ENCODE measurements around the gene HMGCS1. TPM values are rescaled to one million over a fixed set of nuclear protein-coding genes. Genes with fewer than 3 reads are reported as not detected.
"Not testable (repeated sequence)": the region's sequence is repeated elsewhere in the genome, so short reads cannot be mapped to it uniquely, and the experiment has no call there.

Gene HMGCS1
- total and polyA plus RNA-seq, 5 experiments from 2014 or later, result 4.0 to 36.5 (median 11.6) TPM

GRCh38 chr5:43262269-43262668, 50.9 kb downstream of the HMGCS1 start:
- DNase-seq, H3K27ac Mint-ChIP-seq, ATAC-seq, POLR2A ChIA-PET, H3K4me1 Mint-ChIP-seq, H3K4me3 Mint-ChIP-seq: not testable (repeated sequence)
- Mint-ChIP-seq H3K27me3 (peaks cover 16 to 48% (median 26%) of the 10 kb centered on the region in 5 donors), H3K9me3 (peaks cover 0 to 33% (median 13%) of the 10 kb centered on the region in 9 donors), H3K36me3 (peaks cover 0 to 24% (median 5%) of the 10 kb centered on the region in 3 donors)

- peaks cover 0 to 18% (median under 1%) of the 10 kb centered on the region in 9 donors for H3K9me3 Mint-ChIP-seq
- no peak for ATAC-seq
- no peak overlapping the region for H3K27ac Mint-ChIP-seq
- no peak overlapping the region for H3K4me3 Mint-ChIP-seq
- peaks cover 0 to 4% (median 0%) of the 10 kb centered on the region in 4 donors for H3K4me1 Mint-ChIP-seq
- H3K27me3 Mint-ChIP-seq, result peaks cover 14 to 34% (median 24%) of the 10 kb centered on the region in 5 donors
- peaks cover 0 to 9% (median 5%) of the 10 kb centered on the region in 3 donors for H3K36me3 Mint-ChIP-seq
- POLR2A ChIA-PET, result no interaction called here
- DNase-seq, result no peak
Measured at GRCh38 chr5:43258116-43258515, 55.1 kb downstream of the HMGCS1 start.

DNA sequence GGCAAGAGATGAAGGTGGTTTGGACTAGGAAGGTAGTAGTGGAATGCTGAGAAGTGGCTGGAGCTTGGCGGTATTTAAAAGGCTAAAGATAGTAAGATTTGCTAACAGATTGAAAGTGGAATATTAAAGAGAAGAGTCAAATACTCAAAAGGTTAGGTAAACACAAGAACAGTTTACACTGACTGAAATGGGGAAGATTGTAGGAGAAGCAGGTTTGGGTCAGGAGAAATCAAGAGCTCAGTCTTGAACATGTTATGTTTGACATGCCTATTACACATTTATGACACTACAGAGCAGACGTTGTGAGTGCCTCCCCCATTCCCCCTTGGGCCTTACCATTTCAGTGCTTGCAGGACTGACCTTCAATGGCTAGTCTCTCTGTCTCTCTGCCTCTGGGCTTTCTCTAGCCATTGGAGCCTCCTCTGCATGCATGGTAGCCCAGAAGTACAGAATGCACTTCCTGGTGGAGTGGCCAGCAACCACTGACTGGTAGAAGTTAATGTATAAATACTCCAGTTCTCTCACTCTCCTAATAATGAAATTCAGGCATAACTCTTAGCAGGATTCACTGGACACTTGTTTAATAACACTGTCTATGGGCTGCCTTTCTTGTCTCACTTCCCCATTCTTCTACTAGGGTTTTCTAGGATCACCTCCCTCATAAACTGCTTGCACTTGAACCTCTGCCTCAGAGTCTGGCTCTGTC, 56.8 kb downstream of the HMGCS1 start:
- H3K9me3 Mint-ChIP-seq, result peaks cover 0 to 5% (median 0%) of the 10 kb centered on the region in 9 donors
- H3K36me3 Mint-ChIP-seq, result peaks cover 0 to 4% (median 0%) of the 10 kb centered on the region in 3 donors
- no peak overlapping the region for H3K4me3 Mint-ChIP-seq
- DNase-seq, result no peak
- ATAC-seq, result no peak
- H3K4me1 Mint-ChIP-seq, result peaks cover 0 to 4% (median 0%) of the 10 kb centered on the region in 4 donors
- no peak overlapping the region for H3K27ac Mint-ChIP-seq
- H3K27me3 Mint-ChIP-seq, result peaks cover 10 to 22% (median 17%) of the 10 kb centered on the region in 5 donors
- POLR2A ChIA-PET, result no interaction called here

GRCh38 chr5:43255704-43256103, 57.5 kb downstream of the HMGCS1 start:
- DNase-seq (no peak), ATAC-seq (no peak)
- Mint-ChIP-seq H3K27me3 (peaks cover 10 to 22% (median 17%) of the 10 kb centered on the region in 5 donors), H3K4me1 (peaks cover 0 to 4% (median 0%) of the 10 kb centered on the region in 4 donors), H3K36me3 (peaks cover 0 to 4% (median 0%) of the 10 kb centered on the region in 3 donors), H3K4me3 (no peak overlapping the region), H3K9me3 (peaks cover 0 to 5% (median 0%) of the 10 kb centered on the region in 9 donors), H3K27ac (no peak overlapping the region)
- POLR2A ChIA-PET, result no interaction called here

DNA sequence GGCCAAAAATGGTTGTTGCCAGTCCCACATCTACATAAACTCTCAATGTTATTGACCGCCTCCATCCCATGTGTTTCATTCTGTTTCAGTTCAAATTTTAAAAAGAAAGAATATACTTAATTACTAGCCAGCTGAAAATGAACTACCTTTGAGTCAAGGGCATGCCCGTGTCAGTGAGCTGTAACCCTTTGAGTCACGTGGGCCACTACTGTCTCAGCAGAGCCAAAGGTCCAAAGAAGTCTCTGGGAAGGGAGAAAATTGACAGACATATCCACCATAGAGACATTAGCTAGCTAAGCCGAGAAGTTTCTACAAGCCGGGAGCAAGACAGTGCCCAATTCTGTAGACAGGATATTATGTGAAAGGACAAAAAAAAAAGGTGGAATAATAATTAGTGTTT, 61.5 kb downstream of the HMGCS1 start:
- Mint-ChIP-seq H3K9me3 (no peaks in the 10 kb centered on the region), H3K36me3 (no peaks in the 10 kb centered on the region), H3K4me3 (no peak overlapping the region), H3K27me3 (peaks cover 12 to 23% (median 17%) of the 10 kb centered on the region in 5 donors), H3K27ac (no peak overlapping the region), H3K4me1 (peaks cover 0 to 2% (median 0%) of the 10 kb centered on the region in 4 donors)
- ATAC-seq (no peak), DNase-seq (no peak)
- POLR2A ChIA-PET, result interaction anchor here (0.7 kb wide), 1 partner anchor 232 kb away, joined by 3 read pairs; the partner anchor contains the start of gene TMEM267

GRCh38 chr5:43245724-43246385, 67.4 kb downstream of the HMGCS1 start:
- no peak overlapping the region for H3K4me3 Mint-ChIP-seq
- POLR2A ChIA-PET, result no interaction called here
- H3K4me1 Mint-ChIP-seq, result no peaks in the 10 kb centered on the region
- DNase-seq (no peak), ATAC-seq (no peak)
- H3K27me3 Mint-ChIP-seq, result peaks cover 0 to 26% (median 18%) of the 10 kb centered on the region in 5 donors
- peaks cover 0 to 2% (median 0%) of the 10 kb centered on the region in 3 donors for H3K36me3 Mint-ChIP-seq
- H3K9me3 Mint-ChIP-seq, result no peaks in the 10 kb centered on the region
- no peak overlapping the region for H3K27ac Mint-ChIP-seq

DNA sequence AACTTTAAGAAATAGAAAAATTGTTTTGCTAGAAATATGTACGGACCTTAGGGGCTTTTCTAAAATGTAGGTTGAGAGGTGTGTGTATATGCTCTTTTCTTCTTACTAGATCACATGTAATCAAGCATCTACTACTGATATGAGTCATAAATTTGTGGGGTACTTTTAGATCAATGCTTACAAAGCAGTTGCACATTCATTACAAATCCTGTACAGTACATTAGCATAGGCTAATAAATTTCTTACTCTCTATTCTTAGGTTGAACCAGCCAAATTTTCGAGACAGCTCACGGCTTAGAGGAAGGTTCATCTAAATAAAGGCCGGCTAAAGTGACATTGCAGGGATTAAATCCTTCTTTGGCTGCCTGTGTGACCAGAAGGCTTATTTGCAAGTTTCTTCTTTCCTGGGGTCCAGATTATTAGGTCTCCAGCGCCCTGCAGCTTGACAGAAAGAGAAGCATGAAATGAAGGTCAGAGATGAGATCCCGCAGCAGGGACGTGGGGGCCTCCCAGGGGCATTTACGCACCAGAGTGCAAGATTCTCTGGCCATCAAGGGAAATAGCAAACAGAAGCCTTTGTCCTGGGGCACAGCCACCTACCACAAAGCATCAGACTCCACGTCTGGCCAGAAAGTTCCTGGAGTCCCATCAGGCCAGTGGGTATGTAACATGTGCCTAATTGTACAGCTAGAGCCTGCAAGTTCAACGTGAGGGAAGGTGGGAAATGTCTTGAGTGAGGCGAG, 68.2 kb downstream of the HMGCS1 start:
- DNase-seq, result no peak
- no peaks in the 10 kb centered on the region for H3K4me1 Mint-ChIP-seq
- no peak overlapping the region for H3K4me3 Mint-ChIP-seq
- H3K27ac Mint-ChIP-seq, result no peak overlapping the region
- H3K27me3 Mint-ChIP-seq, result peaks cover 0 to 26% (median 20%) of the 10 kb centered on the region in 5 donors
- POLR2A ChIA-PET, result no interaction called here
- ATAC-seq, result no peak
- H3K9me3 Mint-ChIP-seq, result no peaks in the 10 kb centered on the region
- peaks cover 0 to 2% (median 0%) of the 10 kb centered on the region in 3 donors for H3K36me3 Mint-ChIP-seq

GRCh38 chr5:43243270-43243669, 69.9 kb downstream of the HMGCS1 start:
- no peak overlapping the region for H3K4me3 Mint-ChIP-seq
- H3K4me1 Mint-ChIP-seq, result no peaks in the 10 kb centered on the region
- ATAC-seq (no peak), DNase-seq (no peak)
- H3K27me3 Mint-ChIP-seq, result peaks cover 0 to 26% (median 18%) of the 10 kb centered on the region in 5 donors
- no peaks in the 10 kb centered on the region for H3K9me3 Mint-ChIP-seq
- POLR2A ChIA-PET, result no interaction called here
- peaks cover 0 to 2% (median 0%) of the 10 kb centered on the region in 3 donors for H3K36me3 Mint-ChIP-seq
- no peak overlapping the region for H3K27ac Mint-ChIP-seq

DNA sequence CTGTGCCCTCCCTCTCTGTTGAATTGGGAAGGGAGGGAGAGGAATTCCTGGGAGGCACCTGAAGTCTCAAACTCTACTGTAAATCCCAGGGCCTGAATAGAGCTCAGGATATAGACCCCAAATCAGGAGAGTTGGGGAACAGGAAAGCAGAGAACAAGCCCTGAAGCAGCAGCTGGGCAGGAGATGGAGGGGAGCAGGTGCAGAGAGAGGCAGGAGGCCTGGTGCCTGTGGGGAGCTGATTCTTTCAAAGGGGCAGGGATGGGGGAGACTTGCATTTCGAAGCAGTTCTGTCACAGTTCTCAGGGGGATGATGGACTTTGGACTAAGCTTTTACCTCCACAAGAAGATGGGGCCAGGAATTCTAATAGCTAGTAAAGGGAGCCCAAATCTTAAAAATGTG, 71.0 kb downstream of the HMGCS1 start:
- no peaks in the 10 kb centered on the region for H3K9me3 Mint-ChIP-seq
- H3K4me1 Mint-ChIP-seq, result no peaks in the 10 kb centered on the region
- H3K27me3 Mint-ChIP-seq, result peaks cover 0 to 26% (median 18%) of the 10 kb centered on the region in 5 donors
- POLR2A ChIA-PET, result no interaction called here
- DNase-seq (no peak), ATAC-seq (no peak)
- H3K4me3 Mint-ChIP-seq, result no peak overlapping the region
- peaks cover 0 to 2% (median 0%) of the 10 kb centered on the region in 3 donors for H3K36me3 Mint-ChIP-seq
- H3K27ac Mint-ChIP-seq, result no peak overlapping the region

Other genes with a start within 250 kb of the HMGCS1 start
- 10 to 100 TPM; 88.1 to 90.4 TPM for gene ZNF131, start 192.5 kb downstream of the HMGCS1 start, total RNA-seq
- 10 to 100 TPM; 51.8 to 57.1 (median 55.5) TPM for gene ZNF131, start 192.5 kb downstream of the HMGCS1 start, polyA plus RNA-seq
- under 1 TPM; 0.26 to 0.74 TPM for gene NIM1K, start 121.2 kb downstream of the HMGCS1 start, total RNA-seq
- not detected for gene NIM1K, start 121.2 kb downstream of the HMGCS1 start, polyA plus RNA-seq
- gene CCL28, start 99.0 kb upstream of the HMGCS1 start, total RNA-seq, result 10 to 100 TPM; 24.8 to 25.7 TPM
- gene CCL28, start 99.0 kb upstream of the HMGCS1 start, polyA plus RNA-seq, result 10 to 100 TPM; 10.5 to 15.6 (median 11.4) TPM
- 10 to 100 TPM; 19.7 to 20.6 TPM for gene TMEM267, start 170.5 kb upstream of the HMGCS1 start, total RNA-seq
- gene TMEM267, start 170.5 kb upstream of the HMGCS1 start, polyA plus RNA-seq, result 10 to 100 TPM; 19.1 to 36.7 (median 22.9) TPM
- gene C5orf34, start 201.7 kb upstream of the HMGCS1 start, total RNA-seq, result 1 to 10 TPM; 5.3 to 7.4 TPM
- gene C5orf34, start 201.7 kb upstream of the HMGCS1 start, polyA plus RNA-seq, result 1 to 10 TPM in 1 of 3 donors, under 1 TPM in 2; 0.77 to 2.0 (median 0.87) TPM
- 10 to 100 TPM; 36.2 to 37.7 TPM for gene PAIP1, start 243.7 kb upstream of the HMGCS1 start, total RNA-seq
- gene PAIP1, start 243.7 kb upstream of the HMGCS1 start, polyA plus RNA-seq, result 10 to 100 TPM; 31.3 to 45.7 (median 32.5) TPM

Data from naive thymus-derived CD8-positive, alpha-beta T cell (primary cell).